ENCODE results near the gene SKP2.

The SKP2 gene

GRCh38 chr5:36215910-36216309, 64.0 kb downstream of the SKP2 start:
- Histone ChIP-seq H3K4me3 (ENCODE audit: low read depth in 1 of 2, low read length in 1 of 2) (no peak overlapping the region), H3K4me1 (ENCODE audit: control insufficient read depth in 1 of 2, insufficient read depth in 1 of 2, low read depth in 1 of 2, low read length in 1 of 2) (no peaks in the 10 kb centered on the region), H3K9me3 (no peaks in the 10 kb centered on the region), H3K36me3 (peaks cover 17% of the 10 kb centered on the region), H3K27ac (no peak overlapping the region), H3K27me3 (no peaks in the 10 kb centered on the region)
- no peak for TF ChIP-seq CTCF (IDR thresholded peaks at IDR 0.05)

- no peaks in the 10 kb centered on the region for H3K4me1 ChIP-seq (ENCODE audit: control insufficient read depth in 1 of 2, insufficient read depth in 1 of 2, low read depth in 1 of 2, low read length in 1 of 2)
- no peak for TF ChIP-seq CTCF (IDR thresholded peaks at IDR 0.05)
- H3K27me3 ChIP-seq, result no peaks in the 10 kb centered on the region
- no peaks in the 10 kb centered on the region for H3K9me3 ChIP-seq
- H3K4me3 ChIP-seq (ENCODE audit: low read depth in 1 of 2, low read length in 1 of 2), result no peak overlapping the region
- H3K36me3 ChIP-seq, result peaks cover 20% of the 10 kb centered on the region
- no peak overlapping the region for H3K27ac ChIP-seq
Measured at GRCh38 chr5:36217567-36217966, 65.7 kb downstream of the SKP2 start.

- no peak overlapping the region for H3K27ac ChIP-seq
- no peak overlapping the region for H3K4me3 ChIP-seq (ENCODE audit: low read depth in 1 of 2, low read length in 1 of 2)
- TF ChIP-seq CTCF (IDR thresholded peaks at IDR 0.05), result no peak
- no peaks in the 10 kb centered on the region for H3K4me1 ChIP-seq (ENCODE audit: control insufficient read depth in 1 of 2, insufficient read depth in 1 of 2, low read depth in 1 of 2, low read length in 1 of 2)
- no peaks in the 10 kb centered on the region for H3K9me3 ChIP-seq
- H3K27me3 ChIP-seq, result no peaks in the 10 kb centered on the region
- peaks cover 20% of the 10 kb centered on the region for H3K36me3 ChIP-seq
Measured at GRCh38 chr5:36217988-36218387, 66.1 kb downstream of the SKP2 start.

- no peaks in the 10 kb centered on the region for H3K27me3 ChIP-seq
- H3K4me3 ChIP-seq (ENCODE audit: low read depth in 1 of 2, low read length in 1 of 2), result no peak overlapping the region
- H3K27ac ChIP-seq, result no peak overlapping the region
- no peaks in the 10 kb centered on the region for H3K9me3 ChIP-seq
- H3K4me1 ChIP-seq (ENCODE audit: control insufficient read depth in 1 of 2, insufficient read depth in 1 of 2, low read depth in 1 of 2, low read length in 1 of 2), result no peaks in the 10 kb centered on the region
- H3K36me3 ChIP-seq, result peaks cover 16% of the 10 kb centered on the region
- no peak for TF ChIP-seq CTCF (IDR thresholded peaks at IDR 0.05)
Measured at GRCh38 chr5:36222620-36223019, 70.7 kb downstream of the SKP2 start.

GRCh38 chr5:36227046-36227445, 75.1 kb downstream of the SKP2 start:
- no peaks in the 10 kb centered on the region for H3K4me1 ChIP-seq (ENCODE audit: control insufficient read depth in 1 of 2, insufficient read depth in 1 of 2, low read depth in 1 of 2, low read length in 1 of 2)
- no peaks in the 10 kb centered on the region for H3K36me3 ChIP-seq
- H3K4me3 ChIP-seq (ENCODE audit: low read depth in 1 of 2, low read length in 1 of 2), result no peak overlapping the region
- H3K27ac ChIP-seq, result no peak overlapping the region
- TF ChIP-seq CTCF (IDR thresholded peaks at IDR 0.05), result no peak
- H3K27me3 ChIP-seq, result no peaks in the 10 kb centered on the region
- no peaks in the 10 kb centered on the region for H3K9me3 ChIP-seq

- H3K4me1 ChIP-seq (ENCODE audit: control insufficient read depth in 1 of 2, insufficient read depth in 1 of 2, low read depth in 1 of 2, low read length in 1 of 2), result no peaks in the 10 kb centered on the region
- no peaks in the 10 kb centered on the region for H3K27me3 ChIP-seq
- no peak overlapping the region for H3K4me3 ChIP-seq (ENCODE audit: low read depth in 1 of 2, low read length in 1 of 2)
- no peak overlapping the region for H3K27ac ChIP-seq
- no peaks in the 10 kb centered on the region for H3K36me3 ChIP-seq
- H3K9me3 ChIP-seq, result no peaks in the 10 kb centered on the region
- no peak for TF ChIP-seq CTCF (IDR thresholded peaks at IDR 0.05)
Measured at GRCh38 chr5:36228505-36228904, 76.6 kb downstream of the SKP2 start.
